HG02623 (cell line): ENCODE data around the gene ZNF677.
"Not testable (repeated sequence)": the region's sequence is repeated elsewhere in the genome, so short reads cannot be mapped to it uniquely, and the experiment has no call there.

Experiments
- ATAC-seq: cut with Tn5 transposase; IDR thresholded peaks from one replicate; pipeline ENCODE4 v1.9.1; 2021; ENCODE audit warnings: moderate library complexity; ENCODE audit not compliant: unreplicated experiment

Gene ZNF677

DNA sequence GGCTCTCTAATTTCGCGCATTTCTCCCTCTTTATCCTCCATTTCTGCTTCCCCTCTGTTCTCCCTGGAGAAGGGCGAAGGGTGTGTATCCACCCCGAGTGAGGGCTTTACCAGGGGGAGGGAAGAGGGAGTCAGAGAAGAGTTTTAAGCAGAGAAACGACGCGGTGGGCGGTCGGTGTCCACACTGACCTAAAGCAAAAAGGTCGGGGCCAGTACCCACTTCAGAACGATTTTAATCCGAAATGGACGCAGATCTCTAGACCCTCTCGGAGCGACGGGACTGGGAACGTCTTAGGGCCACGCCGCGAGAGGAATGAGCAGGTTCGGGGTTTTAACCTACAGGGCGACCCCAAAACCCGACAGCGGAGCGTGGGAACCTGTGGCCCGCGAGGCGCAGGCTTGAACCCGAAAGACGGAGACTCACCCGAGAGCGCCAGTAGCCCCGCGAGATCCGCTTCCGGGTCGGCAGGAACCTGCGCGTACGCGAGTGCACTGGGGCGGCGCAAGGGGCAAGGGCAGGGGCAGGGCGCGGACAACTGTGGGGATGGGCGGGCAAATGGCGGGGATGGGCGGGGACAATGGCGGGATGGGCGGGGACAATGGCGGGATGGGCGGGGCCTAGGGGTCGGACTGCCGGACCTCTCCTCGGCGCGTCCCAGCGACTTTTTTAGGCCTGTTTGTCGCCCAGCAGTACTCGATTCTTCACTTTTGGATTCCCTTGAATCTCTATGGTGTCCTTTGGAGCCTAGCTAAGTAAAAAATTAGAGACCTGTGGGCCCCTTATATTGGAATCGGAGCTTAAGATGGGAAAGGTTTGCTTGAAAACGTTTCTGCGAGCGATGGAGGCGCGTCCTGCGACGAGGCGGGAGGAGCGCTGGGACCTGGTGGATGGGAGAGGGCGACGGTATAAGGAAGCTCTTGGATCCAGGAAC is at the start of gene ZNF677:
Gene ZNF677 (minus strand): TSS at position 463 of the 931 bp plus-strand sequence. CDS start 3,323 bp downstream, outside the sequence.
- no peak for ATAC-seq

DNA sequence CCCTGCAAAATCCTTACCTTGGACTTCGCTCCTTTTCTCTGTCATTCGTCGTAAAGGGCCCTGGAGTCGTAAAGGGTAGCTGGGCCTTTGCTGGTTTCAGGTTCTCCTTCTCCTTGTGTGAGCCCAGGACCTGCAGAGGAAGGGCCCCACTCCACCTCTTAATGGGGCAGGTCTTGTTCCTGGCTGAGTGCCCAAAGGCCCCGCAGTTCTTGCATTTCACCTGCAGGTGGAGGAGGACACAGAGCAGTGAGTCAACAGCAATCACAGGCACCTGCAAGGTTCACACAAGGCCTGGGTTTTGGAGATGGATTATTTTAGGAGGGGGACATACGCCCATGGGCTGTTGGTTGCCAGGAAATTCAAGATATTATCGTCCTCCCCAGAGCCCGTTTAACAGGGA is 46.7 kb upstream of the ZNF677 start:
- ATAC-seq, result not testable (repeated sequence)

GRCh38 chr19:53294786-53295441 is 40.2 kb upstream of the ZNF677 start:
- ATAC-seq, result no peak

DNA sequence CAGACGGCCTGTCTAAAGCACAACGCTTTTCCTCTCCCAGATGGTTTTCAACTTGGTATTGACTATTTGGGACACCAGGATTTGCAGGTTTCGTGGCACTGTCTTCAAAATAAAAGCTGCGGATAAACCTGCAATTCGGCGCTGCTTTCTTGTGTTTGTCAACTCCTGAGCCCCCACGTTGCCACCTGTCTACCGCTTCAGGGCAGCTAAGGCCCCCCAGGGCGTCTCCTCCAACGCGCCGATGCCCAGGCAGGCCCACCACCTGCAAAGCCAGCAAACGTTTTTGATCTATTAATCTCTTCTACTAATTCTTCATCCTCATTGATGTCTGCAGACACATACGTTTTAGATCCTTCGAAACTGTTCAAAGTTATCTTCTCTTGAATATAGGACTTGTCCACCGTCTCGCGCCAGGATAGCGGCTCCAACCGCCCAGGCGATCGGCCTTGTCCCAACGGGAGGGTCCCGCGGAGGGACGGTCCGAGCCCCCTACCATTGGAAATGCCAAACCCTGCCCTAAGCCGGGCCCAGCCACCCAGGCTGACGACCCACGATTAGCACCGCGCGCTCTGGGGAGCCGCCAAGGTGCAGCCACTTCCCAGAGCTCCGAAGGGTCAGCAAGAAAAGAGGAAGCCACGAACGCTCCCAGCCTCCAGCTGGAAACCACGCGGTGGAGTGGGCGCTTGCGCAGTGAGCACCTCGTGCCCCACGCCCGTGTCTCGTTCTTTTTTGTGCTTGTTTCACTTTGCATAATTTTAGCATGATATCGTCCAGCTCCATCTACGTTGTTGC is 36.3 kb upstream of the ZNF677 start:
- ATAC-seq, result no peak

DNA sequence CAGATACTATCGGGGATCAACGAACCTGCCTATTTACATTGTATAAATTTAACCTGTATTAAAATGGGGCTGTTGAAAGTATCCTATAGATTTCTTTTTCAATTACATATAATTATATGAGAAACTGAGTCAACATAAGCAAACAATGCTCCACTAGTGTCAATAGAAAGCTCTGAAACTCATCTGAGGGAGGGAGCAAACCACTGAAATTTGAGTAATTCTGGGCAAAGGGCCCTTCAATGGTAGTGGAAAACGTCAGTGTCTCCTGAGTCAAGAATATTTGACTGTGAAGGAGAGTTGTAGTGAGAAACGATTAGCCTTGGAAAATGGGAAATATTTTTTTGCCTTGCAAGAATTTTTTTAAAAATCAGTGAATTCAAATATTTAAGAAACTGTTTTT is 30.4 kb upstream of the ZNF677 start:
- no peak for ATAC-seq

DNA sequence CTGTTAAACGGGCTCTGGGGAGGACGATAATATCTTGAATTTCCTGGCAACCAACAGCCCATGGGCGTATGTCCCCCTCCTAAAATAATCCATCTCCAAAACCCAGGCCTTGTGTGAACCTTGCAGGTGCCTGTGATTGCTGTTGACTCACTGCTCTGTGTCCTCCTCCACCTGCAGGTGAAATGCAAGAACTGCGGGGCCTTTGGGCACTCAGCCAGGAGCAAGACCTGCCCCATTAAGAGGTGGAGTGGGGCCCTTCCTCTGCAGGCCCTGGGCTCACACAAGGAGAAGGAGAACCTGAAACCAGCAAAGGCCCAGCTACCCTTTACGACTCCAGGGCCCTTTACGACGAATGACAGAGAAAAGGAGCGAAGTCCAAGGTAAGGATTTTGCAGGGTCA is 27.3 kb upstream of the ZNF677 start:
- ATAC-seq, result not testable (repeated sequence)

DNA sequence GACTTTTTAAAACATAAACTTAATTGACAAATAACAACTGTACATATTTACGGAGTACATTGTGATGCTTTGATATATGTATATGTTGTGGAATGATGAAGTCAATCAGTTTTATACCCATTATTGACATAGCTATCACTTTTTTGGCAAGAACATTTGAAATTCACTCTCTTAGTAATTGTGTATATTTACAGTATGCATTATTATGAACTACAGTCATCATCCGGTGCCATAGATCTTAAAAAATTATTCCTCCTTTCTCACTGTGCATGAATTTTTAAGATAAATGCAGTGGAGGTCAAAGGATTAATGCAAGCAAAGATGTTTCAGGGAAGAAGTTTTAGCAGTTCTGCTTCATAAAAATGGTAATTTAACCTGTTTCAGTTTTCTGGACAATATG is 20.8 kb upstream of the ZNF677 start:
- ATAC-seq, result no peak

DNA sequence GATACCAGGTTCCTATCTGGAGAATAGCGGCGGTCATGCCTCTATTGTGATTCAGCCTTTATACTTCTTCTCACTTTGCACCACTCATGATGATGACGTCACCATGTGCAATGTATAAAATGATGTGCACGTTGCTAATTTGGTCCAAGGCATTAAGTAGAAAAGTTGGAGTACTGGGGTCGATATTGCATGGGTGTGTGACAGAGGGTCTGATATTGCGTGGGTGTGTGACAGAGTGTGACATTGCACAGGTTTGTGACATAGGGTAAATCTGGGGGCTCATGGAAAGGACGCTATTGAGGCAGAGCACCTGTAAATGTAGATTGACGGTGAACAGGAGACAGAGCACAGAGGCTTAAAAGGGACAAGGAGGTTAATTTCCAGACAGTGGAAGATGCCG is 17.4 kb upstream of the ZNF677 start:
- ATAC-seq, result no peak

DNA sequence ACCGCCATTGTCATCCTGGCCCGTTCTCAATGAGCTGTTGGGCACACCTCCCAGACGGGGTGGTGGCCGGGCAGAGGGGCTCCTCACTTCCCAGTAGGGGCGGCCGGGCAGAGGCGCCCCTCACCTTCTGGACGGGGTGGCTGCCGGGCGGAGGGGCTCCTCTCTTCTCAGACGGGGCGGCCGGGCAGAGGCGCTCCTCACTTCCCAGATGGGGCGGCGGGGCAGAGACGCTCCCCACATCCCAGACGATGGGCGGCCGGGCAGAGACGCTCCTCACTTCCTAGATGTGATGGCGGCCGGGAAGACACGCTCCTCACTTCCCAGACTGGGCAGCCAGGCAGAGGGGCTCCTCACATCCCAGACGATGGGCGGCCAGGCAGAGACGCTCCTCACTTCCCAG is 15.2 kb upstream of the ZNF677 start:
- not testable (repeated sequence) for ATAC-seq

DNA sequence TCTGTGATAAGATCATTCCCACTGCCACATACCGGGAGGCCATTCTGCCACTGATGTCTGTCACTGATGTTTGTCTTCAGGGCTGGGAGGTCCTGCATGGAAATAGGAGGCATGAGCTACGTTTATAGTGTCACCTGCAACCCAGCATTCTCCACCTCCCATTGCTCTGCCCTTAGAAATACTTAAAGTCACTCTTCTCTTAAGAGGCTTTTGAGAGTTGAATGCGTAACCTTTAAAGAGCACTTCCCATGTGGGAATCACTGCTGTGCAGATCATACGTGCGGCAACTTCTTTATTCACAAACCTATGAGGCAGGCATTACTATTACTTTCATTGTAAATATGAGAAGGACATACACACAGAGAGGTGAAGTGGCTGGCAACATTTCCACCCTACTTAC is 12.9 kb upstream of the ZNF677 start, which contains the start of gene VN1R4:
Gene VN1R4 (minus strand): TSS at position 101 of the 400 bp plus-strand sequence. CDS start 58 bp downstream, at position 43.
- not testable (repeated sequence) for ATAC-seq

DNA sequence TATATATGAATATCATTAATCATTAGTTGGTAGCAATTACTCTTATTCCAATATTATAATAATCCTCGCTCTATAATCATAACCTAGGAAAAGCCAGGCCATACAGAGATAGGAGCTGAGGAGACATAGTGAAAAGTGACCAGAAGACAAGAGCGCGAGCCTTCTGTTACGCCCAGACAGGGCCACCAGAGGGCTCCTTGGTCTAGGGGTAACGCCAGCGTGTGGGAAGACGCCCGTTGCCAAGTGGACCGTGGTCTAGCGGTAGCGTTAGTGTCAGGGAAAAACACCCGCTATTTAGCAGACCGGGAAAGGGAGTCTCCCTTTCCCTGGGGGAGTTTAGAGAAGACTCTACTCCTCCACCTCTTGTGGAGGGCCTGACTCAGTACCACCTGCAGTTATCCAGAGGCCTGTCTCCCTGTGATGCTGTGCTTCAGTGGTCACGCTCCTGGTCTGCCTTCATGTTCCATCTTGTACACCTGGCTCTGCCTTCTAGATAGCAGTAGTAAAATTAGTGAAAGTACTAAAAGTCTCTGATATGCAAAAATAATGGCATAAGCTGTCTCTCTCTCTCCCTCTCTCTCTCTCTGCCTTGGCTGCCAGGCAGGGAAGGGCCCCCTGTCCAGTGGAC is 3.2 kb upstream of the ZNF677 start, which contains the start of gene VN1R2:
Gene VN1R2 (plus strand): TSS at position 578 of the 628 bp plus-strand sequence. CDS start 84 bp downstream, outside the sequence.
- not testable (repeated sequence) for ATAC-seq

DNA sequence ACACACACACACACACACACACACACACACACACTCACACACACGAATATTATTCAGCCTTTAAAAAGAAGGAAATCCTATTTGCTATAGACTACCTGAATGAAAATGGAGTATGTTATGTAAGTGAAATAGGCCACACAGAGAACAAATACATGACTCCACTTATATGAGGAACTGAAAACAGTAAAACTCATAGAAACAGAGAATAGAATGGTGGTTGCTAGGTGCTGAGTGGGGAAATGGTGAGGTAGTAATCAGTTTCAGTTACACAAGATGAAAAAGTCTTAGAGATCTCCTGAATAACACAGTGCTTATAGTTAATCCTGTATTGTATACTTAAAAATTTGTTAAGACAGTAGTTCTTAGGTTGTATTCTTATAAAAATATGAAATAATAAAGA is 8.2 kb downstream of the ZNF677 start:
- no peak for ATAC-seq

DNA sequence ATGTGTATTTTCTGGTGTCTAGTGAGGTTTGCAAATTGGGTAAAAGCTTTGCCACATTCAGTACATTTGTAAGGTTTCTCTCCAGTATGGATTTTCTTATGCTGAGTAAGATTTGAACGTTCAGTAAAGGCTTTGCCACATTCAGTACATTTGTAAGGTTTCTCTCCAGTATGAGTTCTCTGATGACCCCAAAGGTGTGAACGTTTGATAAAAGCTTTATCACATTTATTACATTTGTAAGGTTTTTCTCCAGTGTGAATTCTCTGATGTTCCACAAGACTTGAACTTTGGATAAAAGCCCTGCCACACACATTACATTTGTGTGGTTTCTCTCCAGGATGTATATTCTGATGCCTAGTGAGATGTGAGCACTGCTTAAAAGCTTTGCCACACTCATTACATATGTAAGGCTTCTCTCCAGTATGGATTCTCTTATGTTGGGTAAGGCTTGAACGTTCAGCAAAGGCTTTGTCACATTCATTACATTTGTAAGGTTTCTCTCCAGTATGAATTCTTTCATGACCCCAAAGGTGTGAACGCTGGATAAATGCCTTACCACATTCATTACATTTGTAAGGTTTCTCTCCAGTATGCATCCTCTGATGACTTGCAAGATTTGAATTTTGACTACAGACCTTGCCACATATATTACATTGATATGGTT is 17.4 kb downstream of the ZNF677 start:
- no peak for ATAC-seq

GRCh38 chr19:53224606-53225005 is 30.1 kb downstream of the ZNF677 start:
- no peak for ATAC-seq

- not testable (repeated sequence) for ATAC-seq
Measured at GRCh38 chr19:53222716-53223115, 32.0 kb downstream of the ZNF677 start.

DNA sequence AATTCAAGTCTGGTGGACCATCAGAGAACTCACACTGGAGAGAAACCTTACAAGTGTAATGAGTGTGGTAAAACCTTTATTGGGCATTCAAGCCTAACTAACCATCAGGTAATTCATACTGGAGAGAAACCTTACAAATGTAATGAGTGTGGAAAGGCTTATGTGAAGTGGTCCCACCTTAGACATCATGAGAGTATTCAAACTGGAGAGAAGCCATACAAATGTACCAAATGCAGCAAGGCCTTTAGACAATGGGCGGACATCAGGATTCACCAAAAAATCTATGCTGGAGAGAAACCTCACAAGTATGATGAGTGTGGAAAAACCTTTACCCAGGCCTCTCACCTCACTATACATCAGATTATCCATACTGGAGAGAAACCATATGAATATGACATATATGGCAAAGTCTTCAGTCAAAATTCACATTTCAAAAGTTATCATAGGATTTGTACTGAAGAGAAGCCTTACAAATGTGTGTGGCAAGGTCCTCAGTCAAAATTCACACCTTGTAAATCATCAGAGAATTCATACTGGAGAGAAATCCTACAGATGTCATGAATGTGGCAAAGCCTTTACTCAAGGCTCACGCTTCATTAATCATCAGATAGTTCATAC is 41.9 kb downstream of the ZNF677 start:
- no peak for ATAC-seq

DNA sequence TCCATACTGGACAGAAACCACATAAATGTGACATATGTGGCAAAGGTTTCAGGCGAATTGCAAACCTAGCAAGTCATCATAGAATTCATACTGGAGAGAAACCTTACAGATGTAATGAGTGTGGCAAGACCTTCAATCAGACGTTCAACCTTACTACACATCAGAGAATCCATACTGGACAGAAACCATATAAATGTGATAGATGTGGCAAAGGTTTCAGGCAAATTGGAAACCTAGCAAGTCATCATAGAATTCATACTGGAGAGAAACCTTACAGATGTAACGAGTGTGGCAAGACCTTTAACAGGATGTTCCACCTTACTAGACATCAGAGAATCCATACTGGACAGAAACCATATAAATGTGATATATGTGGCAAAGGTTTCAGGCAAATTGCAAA is 43.1 kb downstream of the ZNF677 start:
- not testable (repeated sequence) for ATAC-seq

- ATAC-seq, result no peak
Measured at GRCh38 chr19:53196777-53197396, 57.8 kb downstream of the ZNF677 start.

DNA sequence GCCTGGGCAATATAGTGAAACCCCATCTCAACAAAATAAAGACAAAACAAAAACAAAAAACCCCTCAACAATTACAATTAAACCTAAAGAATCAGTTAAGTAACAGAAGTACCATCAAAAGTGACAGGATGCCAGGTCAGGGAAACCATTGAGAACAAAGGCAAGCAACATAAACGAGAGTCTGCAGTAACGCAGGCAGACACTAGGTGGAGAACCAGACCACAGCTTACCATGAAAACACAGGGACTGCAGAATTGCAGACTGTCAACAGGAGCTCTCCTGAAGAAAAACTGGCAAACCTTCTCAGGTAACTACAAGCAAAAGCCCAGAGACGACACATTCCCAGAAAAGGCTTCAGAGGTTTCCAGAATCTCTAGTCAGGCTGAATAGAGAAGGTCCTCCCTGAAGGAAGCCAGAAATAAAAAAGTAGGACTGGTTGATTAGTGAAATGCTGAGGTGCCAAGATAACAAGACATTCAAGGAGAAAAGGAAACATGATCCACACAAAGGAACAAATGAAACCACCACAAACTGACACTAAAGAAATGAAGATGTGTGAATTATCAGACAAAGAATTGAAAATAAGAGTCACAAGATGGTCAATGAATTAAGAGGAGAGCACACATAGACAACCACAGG is 59.3 kb downstream of the ZNF677 start:
- ATAC-seq, result no peak
